Activated T-helper 1 cell treated with anti-CD3 and anti-CD28 coated beads, Interleukin-2, amount 50 U/mL, for 16 hours (primary cell): ENCODE measurements around the gene ZNF213.

Experiments used
- DNase-seq, 2 donors: peaks; one replicate each; pipeline ENCODE4 v3.0.0-alpha.2; 2020; ENCODE audit warnings: low read depth in 1 of 2, low spot score in 1 of 2

ZNF213 gene

GRCh38 chr16:3134338-3135125 lies at the start of gene ZNF213:
ZNF213 (plus strand) TSS chr16:3135029; CDS start chr16:3137281, 2,252 bp downstream.
- DNase-seq: peak; percentile 76 to 88

- no peak for DNase-seq
Measured at GRCh38 chr16:3085868-3086595, 48.8 kb upstream of the ZNF213 start.

GRCh38 chr16:3086596-3087242 lies 48.1 kb upstream of the ZNF213 start:
- no peak for DNase-seq

GRCh38 chr16:3087243-3088235 lies 47.3 kb upstream of the ZNF213 start:
- no peak for DNase-seq

- DNase-seq: no peak
Measured at GRCh38 chr16:3088450-3088849, 46.4 kb upstream of the ZNF213 start.

- DNase-seq: no peak
Measured at GRCh38 chr16:3088925-3089716, 45.7 kb upstream of the ZNF213 start.

GRCh38 chr16:3089717-3090592 lies 44.9 kb upstream of the ZNF213 start:
- no peak for DNase-seq

- DNase-seq: no peak
Measured at GRCh38 chr16:3091551-3091950, 43.3 kb upstream of the ZNF213 start.

GRCh38 chr16:3092501-3092941 lies 42.3 kb upstream of the ZNF213 start:
- DNase-seq: no peak

GRCh38 chr16:3094289-3095027 lies 40.4 kb upstream of the ZNF213 start:
- no peak for DNase-seq

- DNase-seq: peak in 1 of 2 donors; percentile 36
Measured at GRCh38 chr16:3095869-3096268, 39.0 kb upstream of the ZNF213 start.

GRCh38 chr16:3096362-3096761 lies 38.5 kb upstream of the ZNF213 start:
- DNase-seq: no peak

- DNase-seq: no peak
Measured at GRCh38 chr16:3097266-3097665, 37.6 kb upstream of the ZNF213 start.

GRCh38 chr16:3098459-3099394 lies 36.1 kb upstream of the ZNF213 start, which contains the start of gene ZSCAN10:
ZSCAN10 (minus strand) TSS chr16:3099294; CDS start chr16:3092937, 6,357 bp downstream.
- no peak for DNase-seq

GRCh38 chr16:3099395-3099731 lies 35.5 kb upstream of the ZNF213 start:
- DNase-seq: no peak

- peak; percentile 84 to 86 for DNase-seq
Measured at GRCh38 chr16:3099732-3100499, 34.9 kb upstream of the ZNF213 start.
